ENCODE measurements around the gene TPP2.

TPP2 gene

DNA sequence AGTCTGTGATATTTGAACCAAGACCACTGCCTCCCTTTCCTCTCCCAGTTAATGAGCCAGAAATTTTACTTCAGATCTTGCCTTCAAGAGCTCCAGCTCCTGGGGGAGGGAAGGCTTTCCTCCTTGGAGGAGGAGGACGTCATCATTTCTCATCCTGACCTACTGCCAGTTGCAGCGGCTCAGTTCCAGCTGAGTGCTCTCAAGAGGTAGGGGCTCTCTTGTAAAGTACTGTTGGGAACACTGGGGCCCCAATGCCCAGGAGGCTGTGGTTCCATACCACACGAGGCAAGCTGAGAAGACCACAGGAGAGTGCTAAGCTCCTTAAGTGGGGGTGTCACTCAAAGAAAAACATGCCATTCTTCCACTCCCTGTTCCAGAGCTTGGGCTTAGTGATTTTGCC is 61.9 kb downstream of the TPP2 start:
- no peak for DNase-seq

DNA sequence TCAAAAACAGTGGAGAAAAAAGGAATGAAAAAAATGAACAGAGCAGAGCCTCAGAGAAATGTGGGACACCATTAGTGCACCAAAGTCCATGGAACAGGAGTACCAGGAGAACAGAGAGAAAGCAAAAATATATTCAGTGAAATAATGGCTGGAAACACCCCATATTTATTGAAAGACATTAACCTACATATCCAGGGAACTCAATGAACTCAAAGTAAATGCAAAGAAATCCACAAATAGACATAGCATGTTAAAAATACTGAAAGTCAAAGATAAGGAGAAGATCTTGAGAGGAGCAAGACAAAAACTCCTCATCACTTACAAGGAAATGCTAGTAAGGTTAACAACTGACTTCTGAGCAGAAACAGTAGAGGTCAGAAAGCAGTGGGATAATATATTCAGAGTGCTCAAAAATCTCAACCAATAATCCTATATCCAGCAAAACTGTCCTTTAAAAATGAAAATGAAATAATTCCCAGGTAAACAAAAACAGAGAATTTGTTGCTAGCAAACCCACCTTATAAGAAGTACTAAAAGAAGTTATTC is 62.5 kb downstream of the TPP2 start:
- DNase-seq, result no peak

DNA sequence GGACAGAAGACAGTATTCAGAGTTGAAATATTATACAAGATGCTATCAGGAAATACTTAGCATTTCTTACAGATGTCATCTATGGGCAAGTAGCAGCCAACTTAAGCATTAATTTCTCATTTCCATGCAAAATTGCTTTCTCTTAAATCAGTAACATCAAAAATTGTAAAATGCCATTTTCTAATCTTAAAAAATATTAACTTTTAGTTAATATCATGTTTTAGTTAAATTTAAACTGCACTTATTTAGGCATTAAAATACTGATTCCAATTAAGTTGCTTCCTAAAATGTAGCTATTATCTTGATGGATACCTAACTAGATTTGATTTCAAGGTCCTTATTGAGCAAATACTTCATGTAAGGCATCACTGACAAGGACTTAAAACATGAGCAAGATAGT is 70.2 kb downstream of the TPP2 start:
- DNase-seq, result no peak

- no peak for DNase-seq
Measured at GRCh38 chr13:102667911-102668310, 71.1 kb downstream of the TPP2 start.

DNA sequence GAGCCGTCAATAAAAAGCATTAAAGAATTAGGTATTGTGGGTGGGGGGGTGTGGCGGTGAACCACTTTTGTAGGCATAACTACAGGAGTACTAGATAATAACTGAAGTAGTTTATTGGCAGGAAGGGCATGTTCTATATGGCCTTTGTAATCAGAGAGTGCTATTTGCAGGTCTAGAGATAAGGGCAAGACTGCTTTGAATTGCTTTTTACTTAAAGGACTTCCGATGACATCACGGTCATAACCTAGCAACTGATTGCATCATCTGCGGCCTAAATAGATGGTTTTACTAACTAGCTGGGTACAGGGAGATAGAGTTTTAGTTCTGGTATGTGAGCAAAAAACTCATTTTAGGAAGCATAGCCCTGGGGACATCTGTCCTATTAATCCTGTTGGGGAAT is 73.3 kb downstream of the TPP2 start:
- no peak for DNase-seq

DNA sequence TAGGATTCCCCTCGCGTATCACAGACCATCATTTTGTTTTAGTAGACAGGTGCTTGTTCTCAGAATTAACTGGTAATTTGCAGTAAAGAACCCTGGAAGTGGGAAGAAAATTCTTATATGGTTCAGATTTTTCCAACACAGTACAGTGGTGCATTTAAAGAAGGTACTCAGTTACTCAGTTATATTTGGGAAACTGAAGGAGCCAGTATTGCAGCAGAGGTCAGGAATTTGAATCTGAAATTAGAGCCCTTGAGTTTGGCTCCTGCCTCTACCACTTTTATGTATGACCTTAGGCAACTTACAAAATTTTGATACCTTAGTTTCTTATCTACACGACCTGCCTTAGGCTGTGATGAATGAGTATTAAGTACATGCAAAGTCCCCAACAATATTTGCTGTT is 78.3 kb downstream of the TPP2 start:
- DNase-seq, result no peak

DNA sequence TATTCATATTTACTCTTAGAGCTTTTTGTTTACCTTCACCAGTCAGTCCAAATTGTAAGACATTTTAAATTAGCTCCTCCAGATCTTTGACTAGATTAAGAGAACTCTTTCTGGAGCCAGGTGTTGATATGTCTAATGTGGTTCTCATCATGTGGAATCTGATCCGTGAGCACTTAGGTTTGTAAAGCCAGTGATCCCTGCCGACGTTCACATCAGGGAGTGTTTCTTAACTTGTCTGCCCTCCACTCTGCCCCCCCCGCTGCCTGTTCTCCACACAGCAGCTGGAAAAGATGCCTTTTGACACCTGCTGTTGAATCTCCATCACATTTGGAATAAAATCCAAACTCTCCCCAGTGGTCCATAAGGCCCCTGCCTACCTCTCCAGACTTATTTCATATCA is 80.3 kb downstream of the TPP2 start:
- no peak for DNase-seq

GRCh38 chr13:102678339-102679107 is 81.7 kb downstream of the TPP2 start:
- DNase-seq, result no peak

GRCh38 chr13:102679449-102680132 is 82.8 kb downstream of the TPP2 start:
- no peak for DNase-seq

DNA sequence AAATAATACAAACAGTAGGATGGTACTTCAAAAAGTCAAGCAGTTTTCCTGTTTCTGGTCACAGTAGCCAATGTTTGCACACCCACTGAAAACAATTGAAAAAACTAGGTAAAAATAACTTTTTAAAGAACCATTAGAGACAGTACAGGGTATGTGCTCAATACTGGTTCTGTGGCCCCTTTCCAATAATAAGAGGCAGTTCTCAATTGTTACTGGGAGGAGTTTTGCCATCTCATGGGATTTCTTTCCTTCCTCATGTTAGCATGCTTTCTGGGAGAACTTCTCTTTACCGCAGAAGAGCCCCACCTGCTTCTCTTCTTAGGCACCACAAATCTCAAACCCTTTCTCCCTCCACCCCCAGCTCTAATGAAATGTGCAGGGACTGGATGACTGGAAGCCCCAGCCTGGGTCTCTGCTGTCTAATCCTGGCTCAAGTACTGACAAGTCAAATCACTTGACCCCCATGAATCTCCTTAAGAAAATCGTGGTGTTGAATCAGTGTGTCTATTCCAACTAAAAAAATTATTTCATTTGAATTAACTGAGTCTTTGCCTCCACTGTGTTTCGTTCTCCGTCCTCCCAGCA is 83.4 kb downstream of the TPP2 start:
- no peak for DNase-seq

DNA sequence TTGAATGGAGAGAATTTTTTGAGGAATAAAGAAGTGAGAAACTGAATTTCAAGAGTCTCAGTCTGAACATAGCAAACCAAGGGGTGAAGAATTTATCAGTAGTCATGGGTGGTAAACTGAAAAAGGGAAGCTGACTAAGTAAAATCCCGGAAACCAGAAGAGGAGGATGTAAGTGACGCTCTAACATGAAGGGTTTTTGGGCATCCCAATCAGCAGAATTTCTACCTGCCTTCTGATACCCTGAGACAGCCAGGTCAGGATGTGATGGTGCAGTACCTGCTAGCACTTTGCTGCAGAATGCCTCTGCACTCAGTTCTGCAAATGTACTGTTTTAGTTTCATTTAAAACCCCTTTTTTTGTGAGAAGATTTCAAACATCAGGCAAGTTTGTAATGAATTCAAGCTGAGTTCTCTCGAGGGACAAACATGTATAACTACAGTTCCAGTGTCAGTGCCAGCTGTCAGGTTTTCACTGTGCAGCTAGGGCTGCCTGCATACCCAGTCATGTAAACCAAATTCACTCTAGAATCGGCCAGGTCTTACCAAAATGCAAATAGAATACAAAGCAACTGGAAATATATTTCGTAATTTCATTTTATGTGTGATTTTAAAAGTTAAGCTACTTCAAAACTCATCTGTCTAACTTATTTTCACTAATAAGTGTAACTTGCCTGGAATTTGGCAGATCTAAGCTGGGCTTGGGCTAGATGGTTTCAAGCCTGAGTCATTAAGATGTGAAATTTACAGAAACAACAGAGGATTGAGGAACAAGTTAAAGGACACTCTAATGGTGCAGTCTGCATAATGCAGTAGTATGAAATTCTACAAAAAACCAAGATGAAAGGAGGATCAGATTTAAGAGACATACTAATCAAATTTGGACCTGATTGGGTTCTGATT is 84.3 kb downstream of the TPP2 start:
- no peak for DNase-seq

DNA sequence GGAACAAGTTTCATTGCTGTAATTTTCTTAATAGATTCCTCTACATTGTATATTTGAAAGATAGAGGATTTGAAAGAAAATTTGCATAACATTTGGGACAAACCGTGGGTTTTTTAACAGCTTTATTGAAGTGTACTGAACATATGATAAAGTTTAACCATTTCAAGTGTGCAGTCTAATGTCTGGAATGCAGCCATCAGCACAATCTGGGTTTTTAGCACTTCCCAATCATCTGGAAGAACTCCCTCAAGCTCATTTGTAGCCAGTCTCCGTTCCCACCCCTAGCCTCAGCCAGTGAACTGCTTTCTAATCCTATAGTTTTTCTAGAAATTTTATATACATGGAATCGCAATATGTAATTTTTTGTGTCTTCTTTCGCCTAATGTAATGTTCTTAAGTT is 85.4 kb downstream of the TPP2 start:
- no peak for DNase-seq

DNA sequence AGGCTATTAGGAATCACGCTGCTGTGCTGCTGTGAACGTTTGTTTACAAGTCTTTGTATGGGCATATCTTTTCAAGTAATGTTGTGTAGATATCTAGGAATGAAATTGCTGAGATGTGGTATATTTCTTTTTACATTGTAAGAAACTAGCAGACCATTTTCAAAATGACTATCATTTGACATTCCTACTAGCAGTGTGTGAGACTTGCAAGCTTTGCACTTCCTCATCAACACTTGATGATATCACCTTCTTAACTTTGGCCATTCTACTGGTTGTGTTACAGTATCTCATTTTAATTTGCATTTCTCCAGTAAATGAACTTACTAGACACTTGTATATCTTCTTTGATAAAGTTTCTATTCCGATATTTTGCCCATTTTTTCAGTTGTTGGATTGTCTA is 85.9 kb downstream of the TPP2 start:
- DNase-seq, result no peak

DNA sequence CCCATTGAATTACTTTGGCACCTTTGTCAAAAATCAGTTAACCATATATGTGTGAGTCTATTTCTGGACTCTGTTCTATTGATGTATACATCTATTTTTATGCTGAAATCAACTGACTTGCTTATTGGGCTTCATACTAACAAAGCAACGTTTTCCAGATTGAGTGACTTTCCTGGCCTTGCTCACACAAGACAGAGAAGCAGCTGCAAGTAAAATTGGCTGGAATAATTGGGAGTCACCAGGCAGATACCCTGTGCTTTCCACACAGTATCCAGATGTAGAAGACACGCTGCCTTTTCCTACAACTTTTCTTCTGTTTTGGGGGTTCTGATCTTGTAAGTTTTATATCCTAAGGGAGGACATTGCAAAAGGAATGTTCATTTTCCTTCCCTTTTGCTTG is 86.9 kb downstream of the TPP2 start:
- DNase-seq, result no peak

GRCh38 chr13:102686024-102686423 is 89.2 kb downstream of the TPP2 start:
- no peak for DNase-seq

GRCh38 chr13:102687520-102687919 is 90.7 kb downstream of the TPP2 start:
- DNase-seq, result no peak

DNA sequence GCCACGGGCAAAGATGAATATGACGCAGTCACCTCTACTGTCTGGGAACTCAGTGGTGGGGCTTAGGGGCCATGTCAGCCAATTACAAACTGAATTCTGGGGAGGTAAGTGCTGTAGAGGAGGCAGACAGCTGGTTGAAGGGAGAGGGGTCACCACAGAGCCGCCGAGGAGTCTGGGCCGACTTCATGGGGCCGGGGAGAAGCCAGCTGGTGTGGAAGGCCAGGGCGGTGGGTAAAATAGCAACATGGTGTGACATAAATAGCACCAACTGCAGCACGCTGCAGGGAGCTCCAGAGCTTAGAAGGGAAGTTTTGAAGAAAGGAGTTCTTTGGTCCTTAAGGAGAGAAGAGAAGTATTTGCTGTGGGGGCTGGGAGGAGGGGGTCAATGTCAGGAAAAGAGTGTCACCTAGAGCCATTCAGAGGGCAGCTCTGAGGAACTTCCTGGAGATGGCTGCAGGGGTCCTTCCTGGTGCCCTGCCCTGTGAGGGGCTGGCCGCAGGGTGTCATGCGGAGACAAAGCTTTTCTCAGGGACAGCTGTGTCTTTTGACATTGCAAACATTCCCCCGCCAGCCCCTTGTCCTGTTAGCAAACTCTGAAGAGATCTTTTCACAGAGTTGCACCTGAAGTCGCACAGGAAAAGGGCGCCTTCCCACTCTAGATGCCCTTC is 91.7 kb downstream of the TPP2 start:
- DNase-seq, result no peak

DNA sequence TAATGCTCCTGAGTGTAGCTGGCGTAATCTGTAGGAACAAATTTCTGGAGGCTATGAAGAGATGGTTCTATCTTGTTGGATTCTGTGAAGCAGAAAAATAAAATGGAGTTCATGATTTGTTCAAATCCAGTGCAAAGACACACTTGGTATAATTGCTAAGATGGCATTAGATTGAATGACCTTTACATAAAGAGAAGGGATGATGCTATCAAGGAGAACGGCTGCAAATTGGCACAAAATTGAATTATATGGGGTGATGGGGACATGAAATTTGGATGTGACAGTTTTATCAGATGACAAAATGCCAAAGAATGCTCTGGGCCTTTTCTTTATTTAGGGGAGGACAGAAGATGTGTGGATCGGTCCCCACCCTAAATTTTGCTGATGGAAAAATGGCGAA is 94.1 kb downstream of the TPP2 start:
- no peak for DNase-seq

DNA sequence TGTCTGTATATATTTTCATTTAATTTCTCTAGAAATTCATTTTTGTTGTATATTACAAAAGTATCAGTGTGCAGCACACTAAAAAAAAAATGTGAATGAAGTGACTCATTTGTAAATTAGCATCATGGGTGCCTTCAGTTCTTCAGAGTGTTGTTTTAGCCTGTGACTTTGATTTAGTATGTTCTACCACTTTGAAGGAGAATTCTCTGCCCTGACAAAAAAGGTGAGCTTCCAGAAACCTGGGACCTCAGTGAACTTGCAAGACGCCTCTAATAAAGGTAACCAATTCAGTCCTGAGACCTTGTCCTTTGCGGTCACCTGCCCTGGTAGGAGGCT is 95.7 kb downstream of the TPP2 start:
- DNase-seq, result no peak

- no peak for DNase-seq
Measured at GRCh38 chr13:102693250-102693649, 96.5 kb downstream of the TPP2 start.

DNA sequence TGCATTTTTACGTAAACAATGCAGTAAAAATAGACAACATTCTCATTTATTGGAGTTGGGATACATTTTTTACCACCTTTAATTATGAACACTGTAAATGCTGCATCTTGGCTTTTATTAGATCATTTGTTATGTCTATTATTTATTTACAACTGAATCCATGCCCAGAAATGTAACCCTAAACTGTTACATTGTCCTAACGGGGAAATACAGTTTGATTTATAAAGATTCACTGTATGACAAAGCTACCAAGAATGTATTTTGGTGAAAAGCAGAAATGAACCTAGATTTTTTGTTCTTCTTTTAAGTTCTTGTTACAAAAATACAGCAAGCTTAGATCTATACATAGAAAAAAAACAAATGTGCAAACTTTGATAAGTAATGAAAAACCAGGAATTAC is 97.0 kb downstream of the TPP2 start:
- DNase-seq, result no peak

- DNase-seq, result no peak
Measured at GRCh38 chr13:102694937-102695336, 98.2 kb downstream of the TPP2 start, which contains the start of gene METTL21C. TSS of gene METTL21C (minus strand) at chr13:102695044. CDS start at chr13:102694498, 546 bp downstream.
